Transverse colon (tissue), 4 donors: Measurements from ENCODE around the gene SLC25A6. TPM values are rescaled to one million over a fixed set of nuclear protein-coding genes. Genes with fewer than 3 reads are reported as not detected.

Source experiments
- DNase-seq: peaks from one replicate; pipeline ENCODE4 v3.0.0-alpha.2; 2019
- H3K27ac ChIP-seq, 4 donors: fragments of 200-600 bp; sonication (generic); 2 replicates each; pipeline ENCODE4 v1.5.1; 2016 to 2018; ENCODE audit warnings: inconsistent platforms in 4 of 4
- H3K27me3 ChIP-seq: fragments of 200-600 bp; sonication (generic); 2 replicates; pipeline ENCODE4 v1.5.1; 2017; ENCODE audit warnings: inconsistent platforms
- H3K36me3 ChIP-seq, 4 donors: fragments of 200-600 bp; sonication (generic); 2 replicates each; pipeline ENCODE4 v1.5.1; 2017 to 2019; ENCODE audit warnings: inconsistent platforms in 4 of 4
- H3K4me1 ChIP-seq, 4 donors: fragments of 200-600 bp; sonication (generic); 2 replicates each; pipeline ENCODE4 v1.5.1; 2017 to 2020; ENCODE audit warnings: inconsistent platforms in 4 of 4
- H3K4me3 ChIP-seq, 4 donors: fragments of 200-600 bp; sonication (generic); 1 replicate in 1 of 4; 2 replicates in 3 of 4; pipeline versions ENCODE4 v1.5.1 to v1.6.1; 2017 to 2019; ENCODE audit warnings: inconsistent platforms in 4 of 4
- H3K9me3 ChIP-seq, 2 donors: fragments of 200-600 bp; sonication (generic); 2 replicates each; pipeline ENCODE4 v1.5.1; 2017 to 2019; ENCODE audit warnings: inconsistent platforms in 2 of 2
- EP300 ChIP-seq: sonication (generic); formaldehyde crosslinking; IDR thresholded peaks from one replicate; pipeline ENCODE4 v1.6.1; 2017; ENCODE audit warnings: antibody characterized with exemption, low read depth
- POLR2A ChIP-seq: fragments of 450-650 bp; IDR thresholded peaks from one replicate; pipeline ENCODE4 v1.6.1; 2016; ENCODE audit warnings: antibody characterized with exemption, mild to moderate bottlenecking, moderate library complexity
- POLR2AphosphoS5 ChIP-seq, 3 donors: sonication (generic); formaldehyde crosslinking; IDR thresholded peaks; one replicate each; pipeline ENCODE4 v1.6.1; 2016; ENCODE audit warnings: antibody characterized with exemption in 3 of 3
- WGBS, 2 donors: methylation state at CpG; one replicate each; pipeline ENCODE4 v1.1.5; 2018; ENCODE audit warnings: low coverage in 1 of 2; 5-methylcytosine and 5-hydroxymethylcytosine counted together
- in situ Hi-C, 4 donors: fragments of 200-750 bp; cut with MboI; loops; one replicate each; pipeline versions ENCODE4 v1.15.0 to v1.15.1; 2017; ENCODE audit warnings: low sequenced_read_pairs in 3 of 4, low pct_ligation_motif_present in 1 of 4, low pct_unique_long_range_greater_than_20kb in 1 of 4
- intact Hi-C: fragments of 100-400 bp; cut with DNase I; formaldehyde crosslinking; loops from one replicate; pipeline ENCODE4 v1.15.1; 2023; ENCODE audit warnings: low total_unique reads
- total RNA-seq, 4 donors: library from RNA; depleted of rRNA; stranded (reverse); fragments of >200 nt; gene quantifications; one replicate each; pipeline ENCODE4 v1.1.0, GENCODE V29; 2016
- TF ChIP-seq, protein P1 (sequence below), 5 experiments: fragments of 200-600 bp in 3 of 5; fragments of 450-650 bp in 2 of 5; sonication (generic) in 3 of 5; IDR thresholded peaks; 1 replicate in 2 of 5; 2 replicates in 3 of 5; pipeline ENCODE4 v1.5.1; 2016 to 2017; ENCODE audit warnings: antibody characterized with exemption in 5 of 5, inconsistent platforms in 3 of 5, mild to moderate bottlenecking in 2 of 5, moderate library complexity in 1 of 5

The SLC25A6 gene
- total RNA-seq, 4 donors from 2014 or later = 473 to 699 (median 574) TPM

DNA sequence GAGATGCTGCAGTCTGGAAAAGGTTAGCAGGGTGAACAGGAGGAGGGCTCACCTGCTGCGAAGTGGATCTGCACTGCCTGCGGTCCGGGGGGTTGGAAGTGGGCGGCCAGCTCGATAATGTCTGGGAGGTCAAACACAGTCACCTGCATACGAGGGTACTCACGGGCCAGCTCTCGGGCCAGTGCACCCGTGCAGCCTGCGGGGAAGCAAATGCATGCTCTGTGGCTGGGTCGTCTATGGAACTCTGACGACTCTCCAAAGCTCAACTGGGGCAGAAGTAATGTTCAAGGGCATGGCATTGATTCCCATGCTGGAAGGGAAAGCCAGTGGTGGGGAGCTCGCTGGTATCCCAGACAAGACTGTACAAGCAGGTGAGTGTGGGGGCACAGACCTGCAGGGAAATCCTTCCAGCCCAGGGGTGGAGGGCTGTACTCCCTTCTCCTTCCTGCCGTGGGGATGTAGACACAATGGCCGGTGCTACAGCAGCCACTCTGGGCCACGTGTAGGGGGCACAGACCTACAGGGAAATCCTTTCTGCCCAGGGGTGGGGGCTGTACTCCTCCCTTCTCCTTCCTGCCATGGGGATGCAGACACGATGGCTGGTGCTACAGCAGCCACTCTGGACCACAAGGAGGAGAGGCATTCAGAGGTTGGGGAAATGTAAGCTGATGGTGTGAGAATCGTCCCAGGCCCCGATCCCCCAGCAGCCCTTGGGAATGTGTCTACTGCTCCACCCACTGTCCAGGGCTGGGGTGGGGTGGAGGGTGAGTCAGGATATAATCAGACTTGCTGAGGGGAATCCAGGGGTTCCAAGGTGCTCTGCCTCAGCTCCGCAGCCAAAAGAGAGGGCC, 26.2 kb upstream of the SLC25A6 start:
- in situ Hi-C loops (no loop called here), intact Hi-C loops (no loop called here)
- Histone ChIP-seq H3K4me1 (no peaks in the 10 kb centered on the region), H3K36me3 (peaks cover 0 to 7% (median 3%) of the 10 kb centered on the region in 4 donors), H3K27me3 (no peaks in the 10 kb centered on the region), H3K9me3 (peaks cover 5 to 6% of the 10 kb centered on the region in 2 donors), H3K27ac (no peak overlapping the region), H3K4me3 (no peak overlapping the region)
- DNase-seq = no peak
- TF ChIP-seq POLR2AphosphoS5 (IDR thresholded peaks at IDR 0.05) = no peak
- TF ChIP-seq, protein P1, sequence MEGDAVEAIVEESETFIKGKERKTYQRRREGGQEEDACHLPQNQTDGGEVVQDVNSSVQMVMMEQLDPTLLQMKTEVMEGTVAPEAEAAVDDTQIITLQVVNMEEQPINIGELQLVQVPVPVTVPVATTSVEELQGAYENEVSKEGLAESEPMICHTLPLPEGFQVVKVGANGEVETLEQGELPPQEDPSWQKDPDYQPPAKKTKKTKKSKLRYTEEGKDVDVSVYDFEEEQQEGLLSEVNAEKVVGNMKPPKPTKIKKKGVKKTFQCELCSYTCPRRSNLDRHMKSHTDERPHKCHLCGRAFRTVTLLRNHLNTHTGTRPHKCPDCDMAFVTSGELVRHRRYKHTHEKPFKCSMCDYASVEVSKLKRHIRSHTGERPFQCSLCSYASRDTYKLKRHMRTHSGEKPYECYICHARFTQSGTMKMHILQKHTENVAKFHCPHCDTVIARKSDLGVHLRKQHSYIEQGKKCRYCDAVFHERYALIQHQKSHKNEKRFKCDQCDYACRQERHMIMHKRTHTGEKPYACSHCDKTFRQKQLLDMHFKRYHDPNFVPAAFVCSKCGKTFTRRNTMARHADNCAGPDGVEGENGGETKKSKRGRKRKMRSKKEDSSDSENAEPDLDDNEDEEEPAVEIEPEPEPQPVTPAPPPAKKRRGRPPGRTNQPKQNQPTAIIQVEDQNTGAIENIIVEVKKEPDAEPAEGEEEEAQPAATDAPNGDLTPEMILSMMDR (IDR thresholded peaks at IDR 0.05) = no peak
- TF ChIP-seq EP300 = no peak
- TF ChIP-seq POLR2A = no peak
- WGBS, 2 donors = 92 to 100% methylated on average over 3 to 20 of the region's 20 CpGs

DNA sequence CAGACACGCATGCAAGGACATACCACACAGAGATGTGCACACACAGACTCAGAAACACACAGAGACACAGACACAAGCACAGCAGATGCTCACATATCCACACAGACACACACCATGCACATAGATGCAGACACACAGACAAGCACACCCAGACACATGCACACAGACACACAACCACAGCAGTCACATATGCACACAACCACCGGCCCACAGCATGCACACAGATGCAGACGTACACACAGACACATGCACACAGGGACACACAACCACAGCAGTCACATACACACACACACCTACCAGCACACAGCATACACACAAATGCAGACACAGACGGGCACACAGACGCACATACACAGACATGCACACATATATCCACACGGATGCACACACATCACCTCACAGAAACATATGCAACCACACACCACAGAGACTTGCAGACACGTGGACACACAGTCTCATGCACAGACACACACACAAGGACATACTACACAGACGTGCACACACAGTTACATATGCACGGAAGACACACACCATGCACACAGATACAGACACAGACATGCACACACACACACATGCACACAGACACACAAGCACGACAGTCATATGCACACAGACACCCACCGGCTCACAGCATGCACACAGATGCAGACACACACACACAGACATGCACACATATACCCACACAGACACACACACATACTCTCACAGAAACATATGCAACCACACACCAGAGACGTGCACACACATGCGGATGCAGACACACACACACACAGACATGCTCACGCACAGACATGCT, 25.2 kb upstream of the SLC25A6 start:
- DNase-seq = no peak
- H3K4me3 ChIP-seq = no peak overlapping the region
- in situ Hi-C loops (no loop called here), intact Hi-C loops (no loop called here)
- H3K4me1 ChIP-seq = no peaks in the 10 kb centered on the region
- no peak for TF ChIP-seq POLR2A
- no peaks in the 10 kb centered on the region for H3K9me3 ChIP-seq
- H3K27me3 ChIP-seq = no peaks in the 10 kb centered on the region
- no peak overlapping the region for H3K27ac ChIP-seq
- H3K36me3 ChIP-seq = peaks cover 0 to 14% (median 3%) of the 10 kb centered on the region in 4 donors
- 67 to 75% methylated on average over 3 to 14 of the region's 14 CpGs for WGBS, 2 donors

DNA sequence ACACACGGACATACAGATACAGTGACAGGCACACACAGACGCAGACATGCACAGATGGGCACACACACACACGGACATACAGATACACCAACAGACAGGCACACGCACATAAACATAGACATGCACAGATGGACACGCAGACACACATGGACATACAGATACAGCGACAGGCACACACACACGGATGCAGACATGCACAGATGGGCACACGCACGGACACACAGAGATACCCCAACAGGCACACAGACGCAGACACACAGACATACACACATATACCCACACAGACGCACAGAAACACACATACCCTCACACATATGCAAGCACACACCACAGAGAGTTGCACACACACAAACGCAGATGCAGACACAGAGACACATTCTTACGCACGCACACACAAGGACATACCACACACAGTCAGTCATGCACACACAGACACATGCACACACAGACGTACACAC, 24.4 kb upstream of the SLC25A6 start:
- H3K4me1 ChIP-seq = no peaks in the 10 kb centered on the region
- H3K36me3 ChIP-seq = peaks cover 0 to 14% (median 3%) of the 10 kb centered on the region in 4 donors
- WGBS, 2 donors = 71% methylated on average over 15 of the region's 15 CpGs; no CpG with 5 or more reads in 1 of the 2 donors

DNA sequence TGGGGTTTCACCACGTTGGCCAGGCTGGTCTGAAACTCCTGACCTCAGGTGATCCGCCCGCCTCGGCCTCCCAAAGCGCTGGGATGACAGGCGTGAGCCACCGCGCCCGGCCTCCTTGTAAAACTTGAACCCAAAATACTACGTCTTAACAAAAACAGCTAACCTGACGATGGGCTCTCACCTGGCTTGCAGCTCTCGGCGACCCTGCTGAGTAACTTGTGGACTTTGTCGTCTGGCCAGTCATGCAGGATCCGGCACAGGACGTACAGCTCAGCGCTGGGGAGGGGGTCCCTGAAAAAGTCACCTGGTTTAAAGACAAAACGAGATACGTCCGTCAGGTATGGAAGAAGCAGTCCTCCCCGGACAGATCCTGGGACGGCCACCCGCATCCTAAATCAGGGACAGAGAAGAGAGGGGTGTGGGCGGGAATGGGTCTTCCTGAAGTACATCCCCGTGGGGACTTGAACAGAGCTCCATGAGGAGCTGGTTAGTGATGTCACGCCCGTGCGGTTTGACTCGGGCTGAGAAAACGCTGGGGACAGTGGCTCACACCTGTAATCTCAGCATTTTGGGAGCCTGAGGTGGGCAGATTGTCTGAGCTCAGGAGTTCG, 20.7 kb upstream of the SLC25A6 start:
- Histone ChIP-seq H3K36me3 (peaks cover 0 to 8% (median 3%) of the 10 kb centered on the region in 4 donors), H3K9me3 (no peaks in the 10 kb centered on the region), H3K4me3 (no peak overlapping the region), H3K27ac (no peak overlapping the region), H3K4me1 (no peaks in the 10 kb centered on the region), H3K27me3 (no peaks in the 10 kb centered on the region)
- in situ Hi-C loops (no loop called here), intact Hi-C loops (no loop called here)
- TF ChIP-seq EP300 (no peak), POLR2AphosphoS5 (IDR thresholded peaks at IDR 0.05) (no peak), POLR2A (no peak)
- TF ChIP-seq, protein P1 (IDR thresholded peaks at IDR 0.05) = no peak
- no peak for DNase-seq
- 80 to 94% methylated on average over 1 to 31 of the region's 31 CpGs for WGBS, 2 donors

More for the DNA sequence above, 24.4 kb upstream of the SLC25A6 start:
- H3K27ac ChIP-seq = no peak overlapping the region
- in situ Hi-C loops = no loop called here
- TF ChIP-seq, protein P1 (IDR thresholded peaks at IDR 0.05) = no peak
- no peak for TF ChIP-seq EP300
- TF ChIP-seq POLR2A = no peak
- no peak for TF ChIP-seq POLR2AphosphoS5 (IDR thresholded peaks at IDR 0.05)
- no peak for DNase-seq
- intact Hi-C loops = no loop called here
- H3K4me3 ChIP-seq = no peak overlapping the region
- H3K27me3 ChIP-seq = no peaks in the 10 kb centered on the region
- H3K9me3 ChIP-seq = no peaks in the 10 kb centered on the region
